ENCODE results near the gene SORCS2.

DNA sequence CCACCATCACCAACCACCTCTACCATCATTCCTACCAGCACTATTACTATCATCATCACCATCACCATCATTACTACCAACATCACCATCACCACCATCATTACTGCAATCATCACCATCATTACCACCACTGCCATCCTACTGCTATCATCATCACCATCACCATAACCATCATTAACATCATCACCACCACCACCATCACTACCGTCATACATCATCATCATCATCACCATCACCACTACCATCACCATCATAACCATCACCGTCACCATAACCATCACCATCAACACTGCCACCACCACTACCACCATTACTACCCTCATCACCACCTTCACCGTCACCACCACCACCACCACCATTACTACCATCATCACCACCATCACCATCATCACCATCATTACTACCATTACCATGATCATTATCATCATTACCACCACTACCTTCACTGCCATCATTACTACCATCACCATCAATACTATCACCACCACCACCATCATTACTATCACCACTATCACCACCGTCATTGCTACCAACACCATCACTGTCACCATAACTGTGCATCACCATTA, 170.6 kb downstream of the SORCS2 start:
- TF ChIP-seq, protein P1, sequence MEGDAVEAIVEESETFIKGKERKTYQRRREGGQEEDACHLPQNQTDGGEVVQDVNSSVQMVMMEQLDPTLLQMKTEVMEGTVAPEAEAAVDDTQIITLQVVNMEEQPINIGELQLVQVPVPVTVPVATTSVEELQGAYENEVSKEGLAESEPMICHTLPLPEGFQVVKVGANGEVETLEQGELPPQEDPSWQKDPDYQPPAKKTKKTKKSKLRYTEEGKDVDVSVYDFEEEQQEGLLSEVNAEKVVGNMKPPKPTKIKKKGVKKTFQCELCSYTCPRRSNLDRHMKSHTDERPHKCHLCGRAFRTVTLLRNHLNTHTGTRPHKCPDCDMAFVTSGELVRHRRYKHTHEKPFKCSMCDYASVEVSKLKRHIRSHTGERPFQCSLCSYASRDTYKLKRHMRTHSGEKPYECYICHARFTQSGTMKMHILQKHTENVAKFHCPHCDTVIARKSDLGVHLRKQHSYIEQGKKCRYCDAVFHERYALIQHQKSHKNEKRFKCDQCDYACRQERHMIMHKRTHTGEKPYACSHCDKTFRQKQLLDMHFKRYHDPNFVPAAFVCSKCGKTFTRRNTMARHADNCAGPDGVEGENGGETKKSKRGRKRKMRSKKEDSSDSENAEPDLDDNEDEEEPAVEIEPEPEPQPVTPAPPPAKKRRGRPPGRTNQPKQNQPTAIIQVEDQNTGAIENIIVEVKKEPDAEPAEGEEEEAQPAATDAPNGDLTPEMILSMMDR (IDR thresholded peaks at IDR 0.05) = no peak
- TF ChIP-seq POLR2A (IDR thresholded peaks at IDR 0.05) = no peak

Data from Peyer's patch (tissue), 4 donors.